ELR (cell line): ENCODE data around the gene GPX1.
A peak's percentile ranks its signal among the peaks of the same experiment; 100 is the strongest.
"Not testable (repeated sequence)": the region's sequence is repeated elsewhere in the genome, so short reads cannot be mapped to it uniquely, and the experiment has no call there.

Experiments used
- DNase-seq: peaks from one replicate; pipeline ENCODE4 v3.0.0-alpha.2; 2015; ENCODE audit warnings: low read depth

GPX1 gene

DNA sequence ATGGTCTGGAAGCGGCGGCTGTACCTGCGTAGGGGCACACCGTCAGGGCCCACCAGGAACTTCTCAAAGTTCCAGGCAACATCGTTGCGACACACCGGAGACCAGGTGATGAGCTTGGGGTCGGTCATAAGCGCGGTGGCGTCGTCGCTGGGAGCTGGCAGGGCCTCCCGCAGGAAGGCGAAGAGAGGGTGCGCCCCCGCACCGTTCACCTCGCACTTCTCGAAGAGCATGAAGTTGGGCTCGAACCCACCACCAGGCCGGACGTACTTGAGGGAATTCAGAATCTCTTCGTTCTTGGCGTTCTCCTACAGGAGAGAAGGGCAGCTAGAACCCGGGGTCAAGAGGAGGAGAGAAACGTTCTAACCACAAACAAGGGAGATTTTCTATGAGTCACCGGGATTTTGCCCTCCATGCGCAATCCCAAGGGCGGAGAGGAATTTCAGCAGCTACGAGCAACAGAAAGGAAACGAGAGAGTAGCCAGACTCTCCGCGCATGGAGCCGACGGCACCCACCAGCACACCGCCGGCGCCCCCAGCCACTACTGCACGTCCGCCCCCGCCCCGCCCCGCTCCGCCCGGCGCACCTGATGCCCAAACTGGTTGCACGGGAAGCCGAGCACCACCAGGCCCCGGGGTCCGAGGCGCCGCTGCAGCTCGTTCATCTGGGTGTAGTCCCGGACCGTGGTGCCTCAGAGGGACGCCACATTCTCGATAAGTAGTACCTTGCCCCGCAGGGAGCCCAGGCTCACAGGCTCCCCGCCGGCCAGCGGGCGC, 523 bp downstream of the GPX1 start:
- peak; percentile 93 for DNase-seq

DNA sequence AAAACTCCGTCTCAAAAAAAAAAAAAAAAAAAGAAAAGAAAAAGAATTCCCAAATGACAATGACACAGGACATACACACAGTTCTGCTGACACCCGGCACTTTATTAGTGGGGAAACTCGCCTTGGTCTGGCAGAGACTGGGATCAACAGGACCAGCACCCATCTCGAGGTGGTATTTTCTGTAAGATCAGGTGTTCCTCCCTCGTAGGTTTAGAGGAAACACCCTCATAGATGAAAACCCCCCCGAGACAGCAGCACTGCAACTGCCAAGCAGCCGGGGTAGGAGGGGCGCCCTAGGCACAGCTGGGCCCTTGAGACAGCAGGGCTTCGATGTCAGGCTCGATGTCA, 1.1 kb downstream of the GPX1 start:
- DNase-seq: not testable (repeated sequence)

DNA sequence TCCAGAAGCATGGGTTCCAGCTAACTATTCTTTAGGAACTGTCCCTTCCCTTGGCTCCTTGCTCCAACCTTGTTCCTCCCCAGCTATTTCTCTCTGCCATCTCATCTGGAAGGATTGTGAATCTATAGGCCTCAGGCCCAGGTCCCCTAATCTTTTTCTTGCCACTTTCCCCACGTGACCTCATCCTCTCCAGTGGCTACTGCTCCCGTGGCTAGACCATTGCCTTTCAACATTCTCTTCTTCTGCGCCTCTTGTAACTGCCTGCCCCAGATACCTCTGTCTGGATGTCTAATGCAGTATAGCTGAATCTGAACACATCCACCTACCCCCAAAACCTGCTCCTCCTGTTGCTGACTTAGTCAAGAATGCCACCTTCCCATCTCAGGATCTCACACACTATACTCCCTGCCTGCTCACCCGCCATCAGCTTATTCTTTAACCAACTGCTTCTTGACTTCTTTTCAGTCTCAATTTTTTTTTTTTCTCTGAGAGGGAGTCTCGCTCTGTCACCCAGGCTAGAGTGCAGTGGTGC, 5.2 kb downstream of the GPX1 start:
- DNase-seq: no peak

DNA sequence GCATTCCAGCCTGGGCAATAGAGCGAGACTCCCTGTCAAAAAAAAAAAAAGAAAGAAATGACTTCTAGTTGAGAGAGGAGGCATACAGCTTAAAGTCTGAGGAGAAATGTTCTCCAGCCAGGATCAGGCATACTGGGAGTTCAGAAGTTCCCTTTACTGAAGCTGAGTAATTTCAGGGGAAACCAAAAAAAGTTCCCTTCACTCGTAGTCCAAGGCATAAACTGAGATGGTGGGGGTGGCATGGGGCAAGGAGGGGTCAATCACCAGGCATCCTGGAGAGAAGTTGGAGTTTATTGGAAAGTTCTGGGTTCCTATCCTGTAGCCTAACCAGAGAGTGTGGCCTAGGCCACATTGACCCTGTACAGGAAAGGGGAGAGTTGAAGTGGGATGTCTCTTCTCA, 5.9 kb downstream of the GPX1 start:
- no peak for DNase-seq

DNA sequence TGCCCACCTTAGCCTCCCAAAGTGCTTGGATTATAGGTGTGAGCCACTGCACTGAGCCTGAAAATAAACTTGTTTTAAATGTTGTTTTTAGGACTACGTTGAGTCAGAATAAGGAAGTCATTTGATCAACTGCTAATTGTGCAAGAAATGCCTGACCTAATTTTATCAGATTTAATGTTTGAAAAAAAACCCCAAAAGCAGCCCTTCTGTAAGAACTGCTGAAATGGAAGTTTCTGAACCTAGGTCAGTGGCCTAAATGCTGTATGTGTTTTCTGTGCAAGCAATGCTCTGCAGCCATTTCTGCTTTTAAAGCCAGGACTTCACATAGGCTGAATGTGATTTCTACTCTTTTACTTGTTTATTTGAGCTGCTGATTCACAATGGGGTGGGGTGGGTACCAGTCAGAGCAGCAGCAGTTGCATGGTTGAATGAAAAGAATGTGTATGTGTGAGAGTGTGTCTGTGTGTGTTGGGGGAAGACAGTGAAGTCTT, 6.6 kb downstream of the GPX1 start:
- DNase-seq: peak; percentile 81

DNA sequence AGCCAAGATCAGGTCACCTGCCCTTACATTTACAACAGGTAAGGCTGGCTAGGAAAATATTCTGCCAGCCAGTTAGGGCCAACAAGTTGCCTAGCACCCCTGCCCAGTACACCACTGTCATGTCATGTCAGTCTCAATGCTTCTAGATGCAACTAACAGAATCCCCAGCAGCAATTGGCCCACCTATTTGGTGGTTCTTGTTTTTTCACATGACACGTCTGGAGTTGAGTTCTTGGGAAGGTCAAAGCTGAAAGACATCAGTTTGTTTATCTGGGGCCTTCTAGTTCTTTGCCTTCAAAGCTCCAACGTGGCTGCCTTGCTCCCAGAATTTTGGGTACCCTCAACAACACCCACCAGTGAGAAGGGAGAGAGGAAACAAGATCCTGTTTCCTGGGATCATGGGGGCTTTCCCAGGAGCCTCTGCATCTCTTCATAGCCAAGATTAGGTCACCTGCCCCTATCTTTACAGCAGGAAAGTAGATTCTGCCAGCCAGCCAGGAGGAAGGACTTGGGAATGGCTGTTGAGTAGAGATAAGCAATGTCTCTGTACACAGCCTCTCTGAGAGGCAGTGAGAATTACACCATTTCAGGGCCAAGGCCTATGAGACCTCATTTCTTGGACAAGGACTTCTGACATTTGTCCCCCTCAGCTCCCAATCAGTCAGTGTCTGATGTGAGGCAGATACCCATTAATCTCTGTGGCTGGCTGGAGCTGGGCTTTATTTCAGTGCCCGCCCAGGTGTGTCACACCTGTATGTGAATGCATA, 8.6 kb downstream of the GPX1 start:
- DNase-seq: no peak

DNA sequence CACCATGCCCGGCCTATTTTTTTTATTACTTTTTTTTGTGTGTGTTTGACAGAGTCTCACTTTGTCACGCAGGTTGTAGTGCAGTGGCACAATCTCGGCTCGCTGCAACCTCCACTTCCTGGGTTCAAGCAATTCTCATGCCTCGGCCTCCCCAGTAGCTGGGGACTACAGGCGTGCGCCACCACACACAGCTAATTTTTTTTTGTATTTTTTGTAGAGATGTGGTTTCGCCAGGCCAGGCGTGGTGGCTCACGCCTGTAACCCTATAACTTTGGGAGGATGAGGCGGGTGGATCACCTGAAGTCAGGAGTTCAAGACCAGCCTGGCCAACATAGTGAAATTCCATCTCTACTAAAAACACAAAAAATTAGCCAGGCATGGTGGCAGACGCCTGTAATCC, 9.8 kb downstream of the GPX1 start:
- DNase-seq: not testable (repeated sequence)

DNA sequence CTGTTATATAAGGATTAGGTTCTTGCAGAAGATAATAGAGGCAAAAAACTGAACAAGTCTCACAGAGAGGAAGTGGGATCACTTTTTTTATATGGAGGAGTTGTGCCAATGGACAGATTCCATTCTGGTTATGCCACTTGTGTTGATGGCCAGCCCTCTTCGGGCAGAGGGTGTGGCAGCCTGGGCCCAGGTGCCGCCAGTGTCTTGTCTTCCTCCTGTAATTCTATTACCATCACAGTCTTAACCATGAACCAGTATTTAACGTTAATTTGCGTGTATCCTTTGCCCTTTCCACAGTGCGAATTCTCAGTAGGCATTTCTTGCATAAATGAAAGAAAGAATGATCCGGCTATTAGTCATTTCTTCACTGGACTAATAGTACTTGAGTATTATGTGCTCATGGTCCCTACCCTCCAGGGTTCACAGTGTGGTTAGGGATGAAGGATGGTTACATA, 11.3 kb downstream of the GPX1 start:
- DNase-seq: peak; percentile 88

DNA sequence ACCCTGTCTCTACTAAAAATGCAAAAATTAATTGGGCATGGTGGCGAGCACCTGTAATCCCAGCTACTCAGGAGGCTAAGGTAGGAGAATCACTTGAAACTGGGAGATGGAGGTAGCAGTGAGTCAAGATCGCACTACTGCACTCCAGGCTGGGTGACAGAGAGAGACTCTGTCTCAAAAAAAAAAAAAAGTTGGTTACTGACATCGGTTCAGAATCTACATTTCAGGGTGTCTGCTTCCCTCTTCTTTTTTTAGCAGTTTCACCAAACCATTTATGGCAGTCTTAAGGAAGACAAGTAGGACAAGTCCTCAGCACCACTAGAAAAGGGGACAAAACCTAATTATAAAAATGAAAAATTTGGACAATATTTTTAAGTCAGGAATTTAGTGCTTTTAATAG, 15.0 kb downstream of the GPX1 start:
- no peak for DNase-seq

DNA sequence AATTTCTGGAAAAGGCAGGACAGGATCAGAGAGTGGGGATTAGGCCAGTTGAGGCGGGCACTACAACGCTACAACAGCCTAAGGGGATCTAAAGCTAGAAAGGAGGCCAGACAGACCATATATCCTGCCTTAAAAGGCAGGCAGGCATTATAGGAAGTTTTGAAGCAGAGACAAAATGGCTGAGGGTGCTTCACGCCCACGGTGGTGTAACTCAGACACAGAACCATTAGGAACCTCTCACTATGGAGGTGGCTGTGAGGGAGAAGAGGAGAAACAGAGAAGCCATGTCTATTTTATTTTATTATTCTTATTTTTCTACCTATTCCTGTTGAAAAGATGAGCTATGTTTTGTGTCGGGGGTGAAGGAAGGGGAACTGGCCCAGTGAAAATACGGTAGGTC, 16.2 kb downstream of the GPX1 start:
- DNase-seq: no peak

DNA sequence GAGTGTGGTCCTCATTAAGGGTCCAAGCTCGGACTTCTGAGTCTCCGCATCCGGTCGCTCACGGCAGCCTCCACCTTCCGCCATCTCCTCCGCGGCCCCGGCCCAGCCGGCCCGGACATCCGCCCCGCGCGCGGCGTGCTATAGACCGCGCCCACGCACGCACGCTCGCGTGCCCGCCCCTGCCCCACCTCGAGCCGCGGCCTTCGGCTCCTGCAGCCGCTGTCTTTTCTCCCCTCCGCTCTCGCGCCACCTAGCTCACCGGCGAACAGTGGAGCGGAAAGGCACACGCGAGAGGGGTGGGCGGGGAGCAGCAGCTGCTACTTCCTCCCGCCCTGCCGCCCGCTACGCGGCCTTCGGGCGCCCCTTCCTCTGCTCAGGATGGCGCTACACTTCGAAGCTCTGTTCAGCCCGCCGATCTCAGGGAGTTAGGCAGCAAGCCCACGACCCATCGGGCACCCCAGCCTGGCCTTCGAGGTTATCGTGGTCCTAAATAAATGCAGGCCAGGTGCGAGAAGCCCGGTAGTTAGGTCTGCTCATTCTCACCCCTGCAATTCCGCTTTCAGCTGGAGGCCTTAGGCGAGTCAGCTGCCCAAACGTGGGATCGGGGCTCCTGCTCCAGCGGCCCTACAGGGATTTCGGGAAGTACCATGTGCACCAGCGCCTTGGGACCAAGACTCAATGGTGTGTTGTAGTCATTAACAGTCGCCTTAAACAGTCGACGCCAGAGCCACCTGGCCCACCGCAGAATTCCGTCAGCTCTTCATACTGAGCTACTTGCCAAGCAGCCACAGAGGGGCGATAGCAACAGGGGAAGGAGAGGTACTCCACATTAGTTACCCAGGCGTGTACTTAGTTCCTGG, 18.0 kb downstream of the GPX1 start, which contains the start of gene USP4:
Gene USP4, minus strand, starts transcription at position 113 of the 860 bp plus-strand sequence. Its CDS starts 29 bp downstream, at position 84.
- peak; percentile 91 for DNase-seq

DNA sequence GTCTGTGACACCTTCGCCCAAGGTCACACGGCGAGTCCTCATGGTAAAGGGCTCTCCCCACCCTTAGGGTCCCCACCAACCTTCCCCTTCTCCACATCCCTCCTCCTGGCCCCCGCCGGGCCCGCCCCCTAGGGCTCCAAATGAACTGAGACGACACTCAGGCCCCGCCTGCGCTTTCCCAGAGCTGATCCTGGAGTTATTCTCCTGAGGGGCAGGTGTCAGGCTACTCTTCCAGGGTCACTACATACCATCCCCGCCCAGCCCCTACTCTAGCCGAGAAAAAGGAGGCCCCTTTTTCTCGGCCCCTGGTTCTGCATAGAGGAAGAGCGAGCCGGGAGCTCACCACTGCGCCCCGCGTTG, 18.6 kb downstream of the GPX1 start:
- DNase-seq: no peak

DNA sequence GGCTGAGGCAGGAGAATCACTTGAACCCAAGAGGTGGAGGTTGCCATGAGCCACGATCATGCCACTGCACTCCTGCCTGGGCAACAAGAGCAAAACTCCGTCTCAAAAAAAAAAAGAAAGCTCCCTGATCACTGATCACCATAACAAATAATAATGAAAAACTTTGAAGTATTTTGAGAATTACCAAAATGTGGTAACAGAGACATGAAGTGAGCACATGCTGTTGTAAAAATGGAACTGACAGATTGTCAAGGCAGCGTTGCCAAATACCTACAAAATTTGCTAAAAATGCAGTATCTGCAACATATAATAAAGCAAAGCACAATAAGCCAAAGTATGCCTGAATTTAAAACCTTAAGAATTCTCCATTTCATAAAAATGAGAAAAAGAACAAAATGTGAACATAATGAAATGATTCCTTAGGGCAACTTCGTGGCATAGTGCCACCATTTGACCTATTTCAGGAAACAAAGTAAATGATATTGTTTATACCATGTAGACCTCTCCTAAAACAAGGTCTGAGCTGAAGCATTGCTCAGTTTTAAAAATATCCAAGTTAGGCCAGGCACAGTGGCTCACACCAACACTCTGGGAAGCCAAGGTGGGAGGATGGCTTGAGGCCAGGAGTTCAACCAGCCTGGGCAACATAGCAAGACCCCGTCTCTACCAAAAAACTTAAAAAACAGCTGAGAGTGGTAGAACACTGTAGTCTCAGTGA, 24.1 kb downstream of the GPX1 start:
- no peak for DNase-seq

DNA sequence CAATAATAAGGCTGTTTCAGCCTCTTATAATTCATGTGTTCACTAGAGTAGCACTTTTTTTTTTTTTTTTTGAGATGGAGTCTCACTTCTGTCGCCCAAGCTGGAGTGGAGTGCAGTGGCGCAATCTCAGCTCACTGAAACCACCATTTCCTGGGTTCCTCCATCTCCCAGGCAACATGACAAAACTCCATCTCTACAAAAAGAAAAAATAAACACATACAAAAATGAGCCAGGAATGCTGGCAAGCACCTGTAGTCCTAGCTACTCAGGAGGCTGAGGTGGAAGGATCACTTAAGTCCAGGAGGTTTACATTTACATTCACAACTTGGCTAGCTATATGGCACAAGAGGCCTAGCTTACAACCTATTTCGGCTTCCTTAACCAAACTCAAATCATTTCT, 25.1 kb downstream of the GPX1 start:
- DNase-seq: no peak

DNA sequence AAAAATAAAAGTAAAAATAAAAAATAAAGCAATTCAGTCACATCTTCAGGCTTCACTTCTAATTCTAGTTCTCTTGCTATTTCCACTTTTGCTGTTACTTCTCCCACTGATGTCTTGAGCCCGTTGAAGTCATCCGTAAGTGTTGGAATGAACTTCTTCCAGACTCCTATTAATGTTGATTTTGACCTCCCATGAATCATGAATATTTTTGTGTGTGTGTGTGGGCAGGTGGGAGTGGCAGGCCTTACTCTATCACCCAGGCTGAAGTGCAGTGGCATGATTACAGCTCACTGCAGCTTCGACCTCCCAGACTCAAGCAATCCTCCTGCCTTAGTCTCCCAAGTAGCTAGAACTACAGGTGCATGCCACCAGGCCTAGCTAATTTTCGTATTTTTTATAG, 29.0 kb downstream of the GPX1 start:
- DNase-seq: no peak

DNA sequence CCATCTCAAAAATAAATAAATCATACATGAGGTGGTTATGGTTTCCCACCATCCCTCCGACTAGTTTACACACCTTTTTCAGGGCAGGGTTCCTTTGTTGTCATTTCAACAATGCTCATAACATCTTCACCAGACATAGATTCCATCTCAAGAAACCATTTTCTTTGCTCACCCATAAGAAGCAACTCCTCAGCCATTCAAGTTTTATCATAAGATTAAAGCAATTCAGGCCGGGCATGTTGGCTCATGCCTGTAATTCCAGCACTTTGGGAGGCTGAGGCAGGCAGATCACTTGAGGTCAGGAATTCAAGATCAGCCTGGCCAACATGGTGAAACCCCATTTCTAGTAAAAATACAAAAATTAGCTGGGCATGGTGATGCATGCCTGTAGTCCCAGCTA, 29.8 kb downstream of the GPX1 start:
- DNase-seq: not testable (repeated sequence)

DNA sequence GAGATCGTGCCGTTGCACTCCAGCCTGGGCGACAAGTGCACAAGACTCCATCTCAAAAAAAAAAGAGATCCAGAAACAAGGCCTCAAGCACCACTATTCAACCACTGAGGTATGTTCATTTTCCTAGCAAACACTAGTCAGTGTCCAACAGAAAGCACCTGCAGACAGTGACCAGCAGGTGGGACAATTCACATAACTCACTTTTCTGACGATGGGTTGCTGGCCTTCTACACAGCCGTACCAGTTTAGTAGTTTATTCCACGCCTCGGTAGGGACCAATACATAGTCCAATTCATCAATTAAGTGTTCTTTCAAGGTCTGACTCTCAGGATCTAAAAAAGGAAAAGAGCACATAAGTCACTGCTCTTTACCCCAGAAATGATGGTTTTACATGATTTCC, 30.7 kb downstream of the GPX1 start:
- peak; percentile 42 for DNase-seq

DNA sequence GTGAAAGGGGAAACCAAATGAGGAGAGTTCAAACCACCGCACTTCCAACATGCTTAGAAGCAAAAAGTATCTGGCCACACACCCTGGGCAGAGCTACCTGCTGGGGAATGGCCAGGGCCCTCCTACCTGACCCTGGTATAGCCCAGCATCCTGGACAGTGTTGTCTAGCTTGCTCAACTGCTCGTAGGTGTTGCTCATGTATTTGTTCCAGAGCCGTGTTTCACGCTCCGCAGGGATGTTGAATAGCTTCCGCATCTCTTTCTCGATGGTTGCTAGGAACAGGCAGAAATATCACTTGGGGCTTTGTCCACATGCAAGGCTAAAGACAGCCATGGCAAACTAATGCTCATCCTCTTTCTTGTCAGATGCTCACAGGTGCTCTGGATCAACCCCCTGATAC, 33.4 kb downstream of the GPX1 start:
- DNase-seq: no peak

DNA sequence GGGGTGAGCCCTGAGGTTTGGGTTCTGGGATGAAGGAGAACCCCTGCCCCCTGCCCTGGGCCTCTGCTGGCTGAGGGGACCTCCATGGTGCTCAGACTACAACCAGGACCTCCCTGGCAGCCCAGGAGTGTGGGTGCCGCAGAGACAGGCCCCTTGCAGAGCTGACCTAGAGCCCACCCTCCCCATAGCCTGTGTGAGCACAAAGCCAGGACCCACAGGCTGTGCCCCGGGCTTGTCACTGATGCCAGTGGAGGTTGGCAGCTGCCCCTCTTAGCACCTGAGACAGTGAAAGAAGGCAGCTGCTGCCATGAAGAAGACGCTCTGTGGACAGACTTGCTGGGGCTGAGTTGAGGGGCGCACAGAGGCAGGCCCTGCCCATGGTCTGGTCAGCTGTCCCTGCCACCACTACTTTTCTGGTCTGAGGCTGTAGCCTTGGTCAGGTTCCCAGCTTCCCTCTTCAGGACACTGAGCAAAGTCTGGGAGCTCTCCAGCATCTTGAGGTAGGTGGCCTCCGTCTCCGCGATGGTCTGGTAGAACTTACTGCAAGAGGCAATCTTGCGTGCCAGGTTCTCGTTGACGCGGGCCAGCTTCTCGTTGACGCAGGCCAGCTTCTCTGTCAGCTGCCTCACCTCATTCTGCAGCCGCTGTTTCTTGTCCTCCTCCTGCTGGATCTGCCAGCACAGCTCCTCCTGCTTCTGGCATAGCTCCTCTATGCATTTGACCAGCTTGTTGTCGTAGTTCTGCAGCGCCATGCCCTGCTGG, 41.3 kb downstream of the GPX1 start:
- DNase-seq: no peak

DNA sequence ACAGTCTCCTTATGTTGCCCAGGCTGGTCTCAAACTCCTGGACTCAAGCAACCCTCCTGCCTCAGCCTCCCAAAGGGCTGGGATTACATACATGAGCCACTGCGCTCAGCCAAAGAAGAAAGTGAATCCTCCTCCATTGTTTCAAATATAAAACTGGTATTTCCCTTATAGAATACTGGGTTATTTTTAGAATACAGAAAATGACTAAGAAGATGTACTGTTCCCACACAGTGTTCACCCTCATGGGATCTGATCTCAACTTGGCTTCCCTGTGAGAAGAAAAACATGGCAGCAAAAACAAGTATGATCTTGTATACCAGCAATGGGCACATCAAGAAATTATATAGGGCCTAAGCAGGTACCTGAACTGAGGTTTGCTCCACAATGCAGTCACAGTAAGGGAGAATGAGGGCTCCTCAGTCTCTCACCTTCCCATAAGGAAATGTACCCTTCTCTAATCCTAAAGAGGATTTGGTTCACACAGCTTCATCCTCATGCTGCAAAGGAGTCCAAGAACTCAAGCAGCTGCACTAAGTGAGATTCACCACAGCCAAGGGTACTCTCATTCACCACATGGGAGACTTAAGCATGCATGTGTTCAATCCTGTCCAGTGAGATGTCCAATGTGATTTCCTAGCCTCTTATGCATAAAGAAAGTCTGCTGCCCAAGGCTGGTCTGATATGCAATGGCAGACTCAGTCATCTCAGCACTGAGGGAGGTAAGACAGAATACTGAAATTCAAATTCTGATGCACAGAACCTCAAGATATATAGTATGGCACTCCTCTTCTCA, 44.1 kb downstream of the GPX1 start:
- DNase-seq: no peak
